Measurements from ENCODE around the gene AVPR2.

Gene AVPR2

GRCh38 chrX:153925387-153925738 is 20.9 kb downstream of the AVPR2 start:
- TF ChIP-seq, protein P1, sequence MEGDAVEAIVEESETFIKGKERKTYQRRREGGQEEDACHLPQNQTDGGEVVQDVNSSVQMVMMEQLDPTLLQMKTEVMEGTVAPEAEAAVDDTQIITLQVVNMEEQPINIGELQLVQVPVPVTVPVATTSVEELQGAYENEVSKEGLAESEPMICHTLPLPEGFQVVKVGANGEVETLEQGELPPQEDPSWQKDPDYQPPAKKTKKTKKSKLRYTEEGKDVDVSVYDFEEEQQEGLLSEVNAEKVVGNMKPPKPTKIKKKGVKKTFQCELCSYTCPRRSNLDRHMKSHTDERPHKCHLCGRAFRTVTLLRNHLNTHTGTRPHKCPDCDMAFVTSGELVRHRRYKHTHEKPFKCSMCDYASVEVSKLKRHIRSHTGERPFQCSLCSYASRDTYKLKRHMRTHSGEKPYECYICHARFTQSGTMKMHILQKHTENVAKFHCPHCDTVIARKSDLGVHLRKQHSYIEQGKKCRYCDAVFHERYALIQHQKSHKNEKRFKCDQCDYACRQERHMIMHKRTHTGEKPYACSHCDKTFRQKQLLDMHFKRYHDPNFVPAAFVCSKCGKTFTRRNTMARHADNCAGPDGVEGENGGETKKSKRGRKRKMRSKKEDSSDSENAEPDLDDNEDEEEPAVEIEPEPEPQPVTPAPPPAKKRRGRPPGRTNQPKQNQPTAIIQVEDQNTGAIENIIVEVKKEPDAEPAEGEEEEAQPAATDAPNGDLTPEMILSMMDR (IDR thresholded peaks at IDR 0.05; ENCODE audit: borderline replicate concordance, extremely low read depth, low read length, poor library complexity, severe bottlenecking) = no peak
- Histone ChIP-seq H3K9ac (ENCODE audit: low read depth, low read length) (peak overlapping the region; percentile 99), H4K20me1 (ENCODE audit: insufficient read depth, low read length) (peaks cover 32% of the 10 kb centered on the region), H3K9me3 (ENCODE audit: insufficient read depth, low read length, severe bottlenecking) (no peaks in the 10 kb centered on the region), H3K27me3 (ENCODE audit: insufficient read depth, low read length, poor library complexity) (no peaks in the 10 kb centered on the region), H2AFZ (ENCODE audit: low read depth, low read length) (no peak overlapping the region), H3K4me3 (ENCODE audit: low read depth in 1 of 2, low read length in 2 of 2) (peak overlapping the region; percentile 64 to 85), H3K36me3 (ENCODE audit: insufficient read depth, low read length) (peaks cover 59% of the 10 kb centered on the region), H3K4me2 (ENCODE audit: insufficient read depth, low read length) (peak overlapping the region; percentile 74), H3K27ac (ENCODE audit: low read length) (peak overlapping the region; percentile 100), H3K4me1 (ENCODE audit: insufficient read depth, low read length) (peaks cover 65% of the 10 kb centered on the region), H3K79me2 (ENCODE audit: insufficient read depth, low read length) (peaks cover 78% of the 10 kb centered on the region)
- ATAC-seq (ENCODE audit: insufficient read depth, low read depth) (no peak), DNase-seq (no peak)

DNA sequence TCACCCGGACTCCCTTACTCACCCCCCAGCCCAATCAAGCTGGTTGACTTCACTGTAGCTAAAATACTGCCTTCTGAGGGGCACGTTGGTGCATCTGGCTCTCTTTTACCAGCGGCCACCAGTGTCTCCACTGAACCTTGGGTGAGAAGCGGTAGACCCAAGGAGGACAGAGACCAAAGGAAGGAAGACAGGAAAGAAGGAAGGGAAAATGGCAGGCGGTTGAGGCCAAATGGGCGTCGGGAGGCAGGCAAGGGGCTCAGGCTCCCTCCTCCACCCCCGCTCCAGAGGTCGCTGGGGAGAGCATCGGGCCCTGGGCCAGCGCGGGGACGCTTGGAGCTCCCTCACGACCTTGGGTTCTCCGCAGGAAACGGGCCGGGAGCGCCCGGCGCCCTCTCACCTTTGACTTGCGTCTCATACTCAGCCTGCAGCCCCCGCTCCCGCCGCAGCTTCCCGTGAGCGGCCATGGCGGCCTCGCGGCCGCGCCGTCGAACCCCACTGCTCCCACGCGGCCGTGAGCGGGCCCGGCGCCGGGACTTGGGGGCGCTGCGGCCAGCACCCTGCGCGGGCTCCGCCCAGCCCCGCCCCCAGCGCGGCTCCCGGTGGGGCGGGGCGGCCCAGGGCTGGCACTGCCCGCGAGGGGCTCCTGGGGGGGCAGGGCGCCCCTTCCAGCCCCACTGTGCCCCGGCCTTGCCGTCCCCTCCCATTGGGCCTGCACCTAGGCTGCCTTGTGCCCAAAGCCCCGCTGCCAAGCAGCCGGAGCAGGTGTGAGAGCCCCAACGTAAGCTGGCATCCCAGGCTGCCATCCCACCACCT is 21.5 kb downstream of the AVPR2 start, which contains the start of gene ARHGAP4:
Gene ARHGAP4 (minus strand): TSS at position 526 of the 813 bp plus-strand sequence. CDS start 62 bp downstream, at position 464.
- Histone ChIP-seq H3K27ac (ENCODE audit: low read length) (peak within 1 kb of the TSS; percentile 100), H3K36me3 (ENCODE audit: insufficient read depth, low read length) (peaks cover 59% of the 10 kb centered on the region), H3K4me1 (ENCODE audit: insufficient read depth, low read length) (peaks cover 71% of the 10 kb centered on the region), H2AFZ (ENCODE audit: low read depth, low read length) (peak within 1 kb of the TSS; percentile 51; the same call in 1 of the 2 replicates), H3K79me2 (ENCODE audit: insufficient read depth, low read length) (peaks cover 75% of the 10 kb centered on the region), H3K4me2 (ENCODE audit: insufficient read depth, low read length) (peak within 1 kb of the TSS; percentile 74), H3K27me3 (ENCODE audit: insufficient read depth, low read length, poor library complexity) (no peaks in the 10 kb centered on the region), H3K9me3 (ENCODE audit: insufficient read depth, low read length, severe bottlenecking) (no peaks in the 10 kb centered on the region), H3K4me3 (ENCODE audit: low read depth in 1 of 2, low read length in 2 of 2) (peak within 1 kb of the TSS; percentile 64 to 85), H3K9ac (ENCODE audit: low read depth, low read length) (peak within 1 kb of the TSS; percentile 99), H4K20me1 (ENCODE audit: insufficient read depth, low read length) (peaks cover 27% of the 10 kb centered on the region)
- DNase-seq = peak; percentile 72
- peak; percentile 7 for ATAC-seq (ENCODE audit: insufficient read depth, low read depth)
- no peak for TF ChIP-seq EZH2 (IDR thresholded peaks at IDR 0.05; ENCODE audit: borderline replicate concordance, low read depth, low read length, severe bottlenecking)
- TF ChIP-seq, protein P1 (IDR thresholded peaks at IDR 0.05; ENCODE audit: borderline replicate concordance, extremely low read depth, low read length, poor library complexity, severe bottlenecking) = no peak

DNA sequence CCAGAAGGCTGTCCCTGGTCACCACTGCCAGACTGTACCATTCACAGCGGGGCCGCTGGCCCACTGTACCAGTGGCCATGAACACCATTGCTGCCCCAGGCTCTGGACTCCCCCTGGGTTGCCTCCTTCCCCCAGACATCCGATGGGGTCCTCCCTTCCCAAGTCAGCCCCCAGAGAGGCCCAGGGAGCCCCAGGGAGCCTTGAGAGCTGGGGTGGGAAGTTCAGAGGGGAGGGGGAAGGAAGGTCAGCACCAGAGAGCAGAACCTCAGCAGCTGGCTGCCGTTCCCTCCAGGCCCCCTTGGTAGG is 22.0 kb downstream of the AVPR2 start:
- H3K27me3 ChIP-seq (ENCODE audit: insufficient read depth, low read length, poor library complexity) = no peaks in the 10 kb centered on the region
- peaks cover 76% of the 10 kb centered on the region for H3K4me1 ChIP-seq (ENCODE audit: insufficient read depth, low read length)
- H2AFZ ChIP-seq (ENCODE audit: low read depth, low read length) = peak overlapping the region; percentile 51; the same call in 1 of the 2 replicates
- DNase-seq = no peak
- H3K4me3 ChIP-seq (ENCODE audit: low read depth in 1 of 2, low read length in 2 of 2) = peak overlapping the region; percentile 37 to 64; a peak in 3 of 4 replicates
- TF ChIP-seq EZH2 (IDR thresholded peaks at IDR 0.05; ENCODE audit: borderline replicate concordance, low read depth, low read length, severe bottlenecking) = no peak
- TF ChIP-seq, protein P1 (IDR thresholded peaks at IDR 0.05; ENCODE audit: borderline replicate concordance, extremely low read depth, low read length, poor library complexity, severe bottlenecking) = no peak
- no peaks in the 10 kb centered on the region for H3K9me3 ChIP-seq (ENCODE audit: insufficient read depth, low read length, severe bottlenecking)
- peak overlapping the region; percentile 74 for H3K4me2 ChIP-seq (ENCODE audit: insufficient read depth, low read length)
- peak overlapping the region; percentile 99 for H3K9ac ChIP-seq (ENCODE audit: low read depth, low read length)
- ATAC-seq (ENCODE audit: insufficient read depth, low read depth) = peak; percentile 7; the same call in 2 of the 3 replicates
- H3K27ac ChIP-seq (ENCODE audit: low read length) = peak overlapping the region; percentile 100
- peaks cover 59% of the 10 kb centered on the region for H3K36me3 ChIP-seq (ENCODE audit: insufficient read depth, low read length)
- peaks cover 74% of the 10 kb centered on the region for H3K79me2 ChIP-seq (ENCODE audit: insufficient read depth, low read length)
- H4K20me1 ChIP-seq (ENCODE audit: insufficient read depth, low read length) = peaks cover 22% of the 10 kb centered on the region

Data from DND-41 (cell line).